HG03460 (cell line): ENCODE measurements around the gene OR9A4.
"Not testable (repeated sequence)": the region's sequence is repeated elsewhere in the genome, so short reads cannot be mapped to it uniquely, and the experiment has no call there.

ENCODE experiments used
- ATAC-seq: cut with Tn5 transposase; IDR thresholded peaks from one replicate; pipeline ENCODE4 v1.9.1; 2021; ENCODE audit not compliant: unreplicated experiment

The OR9A4 gene

GRCh38 chr7:141916099-141916498 lies at the start of gene OR9A4:
Gene OR9A4, plus strand, starts transcription at chr7:141916399. Its CDS starts 2,477 bp downstream, at chr7:141918876.
- no peak for ATAC-seq

DNA sequence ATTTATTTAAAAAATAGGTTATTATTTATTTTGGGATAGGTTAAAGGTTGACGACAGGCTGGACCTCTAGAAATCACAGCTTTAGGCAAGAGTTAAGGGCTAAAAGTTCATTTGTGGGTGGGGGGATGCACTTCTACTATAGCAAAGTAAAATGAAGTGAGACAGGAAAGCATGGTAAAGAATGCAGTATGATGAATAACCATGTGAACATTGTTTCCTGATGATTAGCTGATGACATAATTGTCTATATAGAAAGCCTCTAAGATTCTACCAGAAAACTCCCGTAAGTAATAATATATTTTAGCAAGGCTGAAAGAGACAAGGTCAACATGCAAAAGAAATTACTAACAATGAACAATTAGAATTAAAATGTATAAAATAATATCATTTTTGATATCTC lies 49.2 kb upstream of the OR9A4 start:
- ATAC-seq, result no peak

GRCh38 chr7:141872931-141873330 lies 43.3 kb upstream of the OR9A4 start:
- no peak for ATAC-seq

GRCh38 chr7:141874787-141875186 lies 41.4 kb upstream of the OR9A4 start:
- ATAC-seq, result no peak

GRCh38 chr7:141875453-141875852 lies 40.7 kb upstream of the OR9A4 start:
- ATAC-seq, result no peak

DNA sequence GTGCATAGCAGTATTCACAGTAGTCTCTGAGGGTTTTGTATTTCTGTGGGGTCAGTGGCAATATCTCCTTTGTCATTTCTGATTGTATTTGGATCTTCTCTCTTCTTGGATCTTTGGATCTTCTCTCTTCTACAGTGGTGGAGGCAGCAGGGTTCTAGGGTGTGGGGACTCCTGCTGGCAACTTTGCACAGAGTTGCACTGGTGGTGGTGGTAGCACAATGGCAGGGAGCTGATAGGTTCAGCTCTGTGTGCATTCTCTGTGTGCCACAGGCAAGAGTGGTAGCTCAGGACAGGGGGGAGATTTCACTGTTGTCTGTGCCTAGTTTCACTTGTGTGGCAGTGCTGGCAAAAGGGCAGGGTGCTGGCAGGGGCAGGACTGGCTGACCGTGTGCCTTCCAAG lies 39.8 kb upstream of the OR9A4 start:
- no peak for ATAC-seq

DNA sequence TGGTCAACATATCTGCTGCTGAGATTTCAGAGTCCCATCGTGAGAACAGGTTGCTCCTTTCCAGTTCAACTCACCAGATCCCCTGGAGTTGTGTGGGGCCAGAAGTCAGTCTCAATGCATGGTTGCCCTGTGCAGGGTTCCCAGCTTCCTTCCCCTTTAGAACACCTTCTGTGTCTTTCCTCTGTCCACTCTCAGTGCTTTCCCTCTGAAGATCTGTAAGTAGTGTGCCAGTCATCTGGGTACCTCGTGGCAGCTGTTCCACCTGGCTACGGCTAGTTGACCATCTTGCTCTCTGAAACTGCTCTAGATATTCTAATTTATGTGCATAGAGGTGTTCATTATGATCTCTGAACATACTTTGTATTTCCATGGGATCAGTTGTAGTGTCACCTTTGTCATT lies 38.8 kb upstream of the OR9A4 start:
- ATAC-seq, result no peak

DNA sequence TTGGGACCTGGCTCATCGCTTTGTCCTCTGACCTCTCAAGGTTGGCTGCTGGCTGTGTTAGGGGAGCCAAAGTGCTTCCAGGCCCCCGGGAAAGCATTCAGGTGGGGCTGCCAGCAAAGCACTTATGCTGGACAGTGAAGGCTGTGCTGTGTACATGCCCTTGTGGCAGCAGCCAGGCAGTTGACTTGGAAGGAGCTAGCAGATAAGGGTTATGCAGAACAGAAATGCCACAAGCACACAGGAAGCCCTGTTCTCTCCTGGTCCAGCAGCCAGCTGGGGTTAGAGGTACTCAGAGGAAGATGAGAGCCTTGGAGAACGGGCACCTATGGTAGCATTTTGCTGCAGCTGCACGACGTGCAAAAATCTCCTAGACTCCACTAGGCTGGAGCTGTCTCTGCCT lies 35.2 kb upstream of the OR9A4 start:
- ATAC-seq, result no peak

- ATAC-seq, result peak; percentile 66
Observed at GRCh38 chr7:141884539-141885225, 31.5 kb upstream of the OR9A4 start.

DNA sequence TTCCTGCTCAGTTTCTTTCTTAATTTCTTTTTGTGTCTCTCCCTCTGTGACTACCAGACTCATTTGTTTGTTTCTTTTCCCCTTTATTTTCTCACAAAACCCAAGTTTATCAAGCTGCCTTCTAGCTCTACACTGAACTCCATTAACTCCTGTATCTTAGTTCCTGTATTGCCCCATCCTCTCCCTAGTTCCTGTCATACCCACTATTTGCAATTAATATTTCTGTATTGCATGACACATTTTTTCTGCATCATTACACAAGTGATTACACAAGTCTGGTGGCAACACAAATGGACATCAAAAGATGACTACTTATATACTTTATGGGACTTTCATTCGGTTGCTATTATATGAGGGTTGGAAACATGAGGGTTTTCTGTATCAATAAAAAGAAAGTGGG lies 26.9 kb upstream of the OR9A4 start:
- no peak for ATAC-seq

- no peak for ATAC-seq
Observed at GRCh38 chr7:141891336-141891735, 24.9 kb upstream of the OR9A4 start.

DNA sequence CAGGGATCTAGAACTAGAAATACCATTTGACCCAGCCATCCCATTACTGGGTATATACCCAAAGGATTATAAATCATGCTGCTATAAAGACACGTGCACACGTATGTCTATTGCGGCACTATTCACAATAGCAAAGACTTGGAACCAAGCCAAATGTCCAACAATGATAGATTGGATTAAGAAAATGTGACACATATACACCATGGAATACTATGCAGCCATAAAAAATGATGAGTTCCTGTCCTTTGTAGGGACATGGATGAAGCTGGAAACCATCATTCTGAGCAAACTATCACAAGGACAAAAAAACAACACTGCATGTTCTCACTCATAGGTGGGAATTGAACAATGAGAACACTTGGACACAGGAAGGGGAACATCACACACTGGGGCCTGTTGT lies 16.8 kb upstream of the OR9A4 start:
- ATAC-seq, result not testable (repeated sequence)

DNA sequence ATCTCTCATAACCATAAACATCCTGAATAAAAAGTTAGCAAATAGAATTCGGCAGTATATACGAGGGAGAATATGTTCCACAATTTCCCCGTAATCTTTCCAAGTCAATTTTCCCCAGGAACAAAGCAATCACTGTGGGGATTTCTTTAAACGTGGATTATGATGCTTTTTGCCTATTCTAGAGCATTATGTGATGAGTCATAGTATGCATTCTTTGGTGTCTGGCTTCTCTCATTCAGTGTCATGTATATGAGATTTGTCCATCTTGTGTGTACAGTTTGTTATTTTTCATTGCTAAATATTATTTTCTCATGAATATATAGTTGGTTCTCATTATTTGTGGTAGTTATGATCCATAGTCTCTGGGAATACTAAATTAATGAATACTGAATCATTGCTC lies 9.9 kb upstream of the OR9A4 start:
- ATAC-seq, result no peak

DNA sequence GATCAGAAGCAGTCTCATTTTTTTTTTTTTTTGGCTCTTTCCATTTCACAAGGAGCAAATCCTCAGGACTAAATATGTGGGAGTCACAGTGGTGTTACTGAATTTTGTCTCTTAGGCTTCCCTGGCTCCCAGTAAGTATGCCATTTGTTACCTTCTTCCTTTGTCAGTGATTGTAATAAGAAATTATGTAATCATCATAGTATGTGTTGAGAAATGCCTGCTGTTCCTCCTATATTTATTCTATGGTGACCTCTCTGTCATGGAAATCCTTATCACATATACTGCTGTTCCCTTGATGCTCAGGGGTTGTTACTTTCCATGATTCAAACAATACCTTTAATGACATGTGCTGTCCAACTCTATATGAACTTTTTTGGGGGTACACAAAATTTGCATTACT lies 4.8 kb upstream of the OR9A4 start:
- ATAC-seq, result no peak

DNA sequence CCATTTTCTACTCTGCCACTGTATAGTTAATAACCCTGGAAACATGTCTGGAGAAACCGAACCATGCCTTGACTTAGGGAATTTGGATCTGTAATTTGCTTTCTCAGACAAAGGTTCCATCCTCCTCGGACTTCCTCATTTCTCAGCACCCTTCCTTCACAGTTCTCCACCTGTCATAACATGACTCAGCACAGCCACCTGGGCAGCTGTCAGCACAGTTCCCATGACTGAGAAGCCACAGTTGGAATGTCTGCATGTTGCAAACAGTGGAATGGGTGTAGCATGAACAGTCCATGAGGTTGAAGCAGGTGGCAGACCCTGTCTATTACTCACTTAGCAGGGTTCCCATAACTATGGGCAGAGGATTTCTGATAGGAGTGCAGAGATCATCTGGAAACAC lies 634 bp upstream of the OR9A4 start:
- no peak for ATAC-seq

- ATAC-seq, result no peak
Observed at GRCh38 chr7:141920281-141920680, 4.1 kb downstream of the OR9A4 start.

DNA sequence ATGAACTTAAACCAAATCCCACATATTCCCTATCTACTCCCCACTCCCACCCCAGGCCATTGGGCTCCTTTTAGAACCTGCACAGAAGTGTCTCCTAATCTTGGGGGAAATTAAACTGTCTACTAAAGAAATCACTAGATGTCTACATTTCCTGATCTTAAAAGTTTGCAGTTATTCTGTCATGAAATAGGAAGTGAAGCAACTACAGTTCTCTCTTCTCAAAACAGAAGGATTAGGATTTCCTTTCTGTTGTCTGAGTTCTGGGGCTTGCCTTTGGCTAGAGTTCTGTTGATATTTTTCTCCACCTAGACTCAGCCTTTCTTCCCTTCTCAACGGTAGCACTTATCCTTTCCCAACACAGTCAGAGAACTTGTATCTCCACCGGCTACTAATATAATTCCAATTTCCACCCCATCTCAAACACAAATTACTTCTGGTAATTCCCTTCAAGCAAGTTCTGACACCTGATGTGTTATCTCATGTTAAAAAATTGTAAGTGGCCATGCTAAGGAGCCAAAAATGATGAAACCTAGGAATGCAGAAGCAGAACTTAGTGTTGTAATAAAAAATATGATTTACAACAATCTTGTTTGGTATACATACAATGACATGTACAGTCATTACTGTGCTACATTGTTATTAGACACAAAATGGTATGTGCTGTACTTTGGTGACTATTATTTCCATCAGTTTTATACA lies 12.1 kb downstream of the OR9A4 start:
- ATAC-seq, result no peak

GRCh38 chr7:141928845-141929195 lies 12.6 kb downstream of the OR9A4 start:
- ATAC-seq, result no peak

- no peak for ATAC-seq
Observed at GRCh38 chr7:141930211-141930610, 14.0 kb downstream of the OR9A4 start.

DNA sequence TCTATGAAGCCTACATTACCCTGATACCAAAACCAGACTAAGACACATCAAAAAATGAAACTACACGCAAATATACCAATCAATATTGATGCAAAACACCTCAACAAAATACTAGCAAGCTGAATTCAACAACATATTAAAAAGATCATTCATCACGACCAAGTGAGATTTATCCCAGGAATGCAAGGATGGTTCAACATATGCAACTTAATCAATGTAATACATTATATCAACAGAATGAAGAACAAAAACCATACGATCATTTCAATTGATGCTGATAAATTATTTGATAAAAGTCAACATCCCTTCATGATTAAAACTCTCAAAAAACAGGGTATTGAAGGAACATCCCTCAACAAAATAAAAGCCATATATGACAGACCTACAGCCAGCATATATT lies 24.9 kb downstream of the OR9A4 start:
- ATAC-seq, result no peak

DNA sequence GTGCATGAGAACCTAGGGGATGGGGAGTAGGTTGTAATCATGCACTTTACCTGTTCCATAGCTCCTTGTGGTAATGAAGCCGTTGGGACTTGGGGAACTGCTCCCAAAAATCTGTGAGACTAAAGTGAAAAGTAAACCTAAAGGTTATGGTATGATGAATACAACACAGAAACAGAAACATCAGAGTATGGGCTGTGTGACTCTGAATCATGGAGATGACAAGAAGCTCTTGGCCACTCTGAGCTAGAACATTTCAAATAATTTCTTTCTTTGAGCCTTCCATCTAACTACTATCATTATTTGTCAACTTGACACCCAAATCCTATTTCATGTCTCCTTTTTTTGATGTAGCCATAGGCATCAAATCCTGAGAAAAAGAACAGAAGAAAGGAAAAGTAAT lies 27.6 kb downstream of the OR9A4 start:
- no peak for ATAC-seq

- no peak for ATAC-seq
Observed at GRCh38 chr7:141944811-141945210, 28.6 kb downstream of the OR9A4 start.

- no peak for ATAC-seq
Observed at GRCh38 chr7:141945356-141945755, 29.2 kb downstream of the OR9A4 start.
